GM10266 (cell line): ENCODE results near the gene SNED1.

Experiments
- DNase-seq: peaks from one replicate; pipeline ENCODE4 v3.0.0; 2012; ENCODE audit errors: extremely low spot score
- TF ChIP-seq, protein P1 (sequence below): IDR thresholded peaks from 2 replicates; pipeline ENCODE4 v1.5.1; 2012; ENCODE audit warnings: mild to moderate bottlenecking, low read depth; ENCODE audit not compliant: control insufficient read depth, insufficient read depth; ENCODE audit errors: missing control alignments

Gene SNED1

DNA sequence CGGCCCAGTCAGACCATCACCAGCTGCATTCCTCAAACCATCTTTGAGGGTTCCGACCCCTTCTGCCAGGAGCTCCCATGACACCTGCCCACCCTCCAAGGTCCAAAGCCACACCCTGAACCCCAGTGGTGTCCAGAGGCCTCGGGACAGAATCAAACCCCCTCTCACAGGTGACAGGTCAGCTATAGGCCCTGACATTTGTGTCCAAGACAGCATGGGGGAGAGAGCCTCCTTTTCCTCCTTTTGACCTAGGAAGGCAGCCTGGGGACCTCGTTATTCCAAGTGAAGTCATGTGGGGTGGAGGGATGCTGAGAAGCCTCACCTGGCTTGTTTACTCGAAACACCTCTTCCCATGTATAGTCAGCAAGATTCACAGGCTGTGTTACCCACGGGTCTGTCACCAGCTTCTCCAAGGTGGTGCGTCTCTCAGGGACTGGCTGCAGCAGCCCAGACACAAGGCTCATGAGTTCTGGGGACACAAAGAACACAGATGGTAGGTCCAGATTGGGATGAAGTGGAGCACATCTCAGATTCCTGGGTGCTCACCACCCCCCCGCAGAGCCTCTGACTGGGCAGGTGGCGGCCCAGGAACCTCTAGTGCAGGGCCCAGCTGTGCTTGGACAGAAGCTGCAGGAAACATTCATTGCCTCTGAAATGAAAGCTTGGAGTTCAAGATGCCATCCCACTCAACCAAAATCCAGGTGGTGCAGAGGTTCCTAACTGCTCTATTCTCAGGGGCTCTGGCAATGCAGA is 108.8 kb downstream of the SNED1 start:
- no peak for DNase-seq
- TF ChIP-seq, protein P1, sequence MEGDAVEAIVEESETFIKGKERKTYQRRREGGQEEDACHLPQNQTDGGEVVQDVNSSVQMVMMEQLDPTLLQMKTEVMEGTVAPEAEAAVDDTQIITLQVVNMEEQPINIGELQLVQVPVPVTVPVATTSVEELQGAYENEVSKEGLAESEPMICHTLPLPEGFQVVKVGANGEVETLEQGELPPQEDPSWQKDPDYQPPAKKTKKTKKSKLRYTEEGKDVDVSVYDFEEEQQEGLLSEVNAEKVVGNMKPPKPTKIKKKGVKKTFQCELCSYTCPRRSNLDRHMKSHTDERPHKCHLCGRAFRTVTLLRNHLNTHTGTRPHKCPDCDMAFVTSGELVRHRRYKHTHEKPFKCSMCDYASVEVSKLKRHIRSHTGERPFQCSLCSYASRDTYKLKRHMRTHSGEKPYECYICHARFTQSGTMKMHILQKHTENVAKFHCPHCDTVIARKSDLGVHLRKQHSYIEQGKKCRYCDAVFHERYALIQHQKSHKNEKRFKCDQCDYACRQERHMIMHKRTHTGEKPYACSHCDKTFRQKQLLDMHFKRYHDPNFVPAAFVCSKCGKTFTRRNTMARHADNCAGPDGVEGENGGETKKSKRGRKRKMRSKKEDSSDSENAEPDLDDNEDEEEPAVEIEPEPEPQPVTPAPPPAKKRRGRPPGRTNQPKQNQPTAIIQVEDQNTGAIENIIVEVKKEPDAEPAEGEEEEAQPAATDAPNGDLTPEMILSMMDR = no peak

DNA sequence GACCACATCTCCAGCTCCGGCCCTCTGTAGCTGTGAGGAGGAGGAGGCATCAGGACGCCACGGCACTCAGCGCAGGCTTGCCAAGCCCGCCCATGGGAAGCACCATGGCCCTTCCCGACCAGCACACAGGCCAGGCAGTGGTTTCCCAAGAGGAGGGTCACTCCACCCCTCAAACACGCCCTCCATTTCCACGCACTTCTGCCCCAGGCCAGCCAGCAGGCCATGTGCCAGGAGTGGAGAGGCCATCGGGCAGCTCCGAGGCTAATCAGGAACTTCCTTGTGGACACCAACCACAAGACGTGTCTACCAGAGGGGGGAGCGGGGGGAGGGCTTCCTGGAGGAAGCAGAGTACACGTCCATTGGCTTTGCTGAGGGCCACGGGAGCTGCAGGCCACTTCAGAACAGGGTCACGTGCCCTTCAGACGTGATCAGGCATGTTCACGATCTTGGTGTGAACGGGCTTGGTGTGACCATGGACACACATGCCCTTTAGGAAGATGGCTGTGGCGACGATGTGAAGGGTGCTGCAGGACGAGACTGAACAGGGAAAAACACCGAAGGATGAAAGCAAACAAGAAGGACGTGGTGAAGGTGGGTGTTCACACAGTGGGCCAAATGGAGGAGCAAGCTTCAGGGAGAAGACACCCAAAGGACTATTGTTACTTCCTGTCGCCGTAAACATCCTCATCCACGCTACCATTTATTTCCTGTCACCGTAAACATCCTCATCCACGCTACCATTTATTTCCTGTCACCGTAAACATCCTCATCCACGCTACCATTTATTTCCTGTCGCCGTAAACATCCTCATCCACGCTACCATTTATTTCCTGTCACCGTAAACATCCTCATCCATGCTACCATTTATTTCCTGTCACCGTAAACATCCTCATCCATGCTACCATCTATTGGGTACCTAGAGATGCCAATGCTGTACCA is 110.1 kb downstream of the SNED1 start:
- no peak for DNase-seq
- TF ChIP-seq, protein P1 = no peak

DNA sequence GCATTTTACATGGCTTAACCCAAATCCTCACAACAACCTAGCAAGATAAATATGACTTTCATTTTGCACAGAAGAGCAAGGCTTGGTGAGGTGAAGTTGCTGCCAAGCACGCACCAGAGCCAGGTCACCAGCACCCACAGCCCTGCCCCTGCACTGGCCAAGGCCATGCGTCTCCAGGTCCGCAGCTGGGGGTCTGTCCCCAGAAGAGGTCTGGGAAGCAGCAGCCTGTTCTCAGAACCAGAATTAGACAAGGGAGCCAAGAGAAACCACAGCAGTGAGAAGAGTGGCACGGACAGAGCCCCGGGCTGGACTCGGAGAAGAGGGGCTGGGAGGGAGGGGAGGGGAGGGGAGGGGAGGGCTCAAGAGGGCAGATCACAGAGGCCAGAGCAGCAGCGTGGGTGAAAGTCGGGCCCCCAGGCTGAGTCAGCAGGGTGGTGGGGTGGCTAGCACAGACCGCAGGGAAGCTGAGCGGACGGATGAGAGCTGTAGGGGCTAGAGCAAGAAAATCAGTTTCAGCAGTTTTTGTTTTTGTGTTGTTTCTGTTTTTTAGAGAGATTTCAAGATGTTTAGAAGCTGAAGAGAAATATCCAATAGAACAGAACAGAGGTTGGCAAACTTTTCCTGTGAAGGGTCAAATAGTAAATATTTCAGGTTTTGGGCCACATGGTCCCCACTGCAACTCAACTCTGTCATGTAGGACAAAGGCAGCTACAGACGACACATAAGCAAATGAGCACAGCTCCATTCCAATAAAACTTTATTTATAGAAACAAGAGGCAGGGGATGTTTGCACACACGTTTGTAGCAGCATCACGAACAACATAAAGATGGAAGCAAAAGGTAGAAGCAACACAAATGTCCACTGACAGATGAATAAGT is 111.0 kb downstream of the SNED1 start:
- TF ChIP-seq, protein P1 = no peak
- no peak for DNase-seq

DNA sequence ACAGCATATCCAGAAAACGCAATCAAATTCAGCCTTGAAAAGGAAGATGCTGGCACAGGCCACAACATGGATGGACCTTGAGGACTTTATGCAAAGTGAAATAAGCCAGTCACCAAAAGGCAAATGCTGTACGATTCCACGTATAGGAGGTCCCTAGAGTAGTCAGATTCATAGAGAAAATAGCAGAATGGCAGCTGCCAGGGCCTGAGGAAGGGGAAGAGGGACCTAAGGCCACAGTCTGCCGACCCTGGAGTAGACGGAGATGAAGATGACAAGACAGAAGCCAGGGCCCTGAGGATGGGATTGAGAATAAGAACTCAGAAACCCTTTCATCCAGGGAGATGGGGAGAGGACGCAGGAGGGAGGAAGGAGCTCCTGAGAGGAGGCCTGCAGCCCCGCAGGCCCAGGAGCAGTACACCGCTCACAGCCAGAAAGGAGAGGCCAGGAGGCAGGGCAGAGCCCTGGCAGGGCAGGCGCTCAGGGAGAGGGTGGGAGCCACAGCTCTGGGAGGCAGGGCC is 111.7 kb downstream of the SNED1 start:
- no peak for DNase-seq
- TF ChIP-seq, protein P1 = no peak

DNA sequence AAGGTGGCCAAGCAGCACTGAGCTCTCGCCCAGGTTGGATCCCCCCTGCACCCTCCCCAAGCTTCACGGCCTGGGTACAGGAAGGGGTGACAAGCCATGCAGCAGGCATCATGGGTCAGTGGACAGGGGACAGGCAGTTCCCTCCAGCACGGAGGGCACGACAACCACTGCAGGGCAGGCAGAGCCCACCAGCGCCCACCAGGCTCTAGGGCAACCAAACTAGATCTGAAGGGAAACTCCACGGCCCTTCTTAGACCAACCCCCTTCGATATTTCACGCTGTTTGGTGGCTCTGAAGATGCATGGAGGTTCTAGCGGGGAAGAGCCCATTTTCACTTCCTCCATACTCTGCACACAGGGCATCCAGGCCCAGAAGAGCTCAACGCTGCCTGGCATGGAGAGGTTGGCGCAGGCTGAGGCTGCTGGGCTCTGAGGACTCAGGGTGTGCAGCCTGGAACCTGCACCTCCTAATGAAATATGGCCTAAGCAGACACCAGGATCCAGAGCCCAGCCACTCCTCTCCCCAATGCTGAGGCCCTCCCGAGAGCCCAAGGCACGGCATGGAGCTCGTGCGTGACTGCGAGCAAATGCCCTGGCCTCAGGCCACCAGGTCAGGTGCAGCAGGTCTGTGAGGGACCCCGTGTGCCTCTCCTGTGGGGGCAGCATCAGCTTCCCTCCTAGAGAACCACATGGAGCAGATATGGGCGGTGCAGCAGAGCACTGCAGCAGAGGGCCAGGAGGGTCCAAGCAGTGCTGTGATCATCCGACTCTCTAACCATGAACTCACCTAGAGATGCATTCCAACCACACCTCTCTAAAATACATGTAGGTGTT is 112.4 kb downstream of the SNED1 start:
- DNase-seq = peak; percentile 63
- TF ChIP-seq, protein P1 = no peak

DNA sequence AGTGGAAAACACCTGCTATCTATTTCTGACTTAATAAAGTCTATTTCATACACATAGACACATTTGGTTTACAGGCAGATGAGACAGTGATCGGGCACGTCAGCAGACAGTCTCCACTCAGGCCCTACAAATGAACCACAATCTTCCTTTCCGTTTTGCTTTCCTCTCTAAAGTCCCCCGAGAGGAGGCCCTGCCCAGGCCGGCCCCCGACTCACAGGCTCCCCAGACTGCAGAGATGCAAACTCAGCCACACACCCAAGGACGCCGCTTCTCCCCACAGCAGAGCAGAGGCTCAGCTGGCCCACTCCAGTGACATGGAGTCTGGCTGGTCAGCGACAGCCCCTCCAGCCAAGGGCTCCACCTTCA is 113.0 kb downstream of the SNED1 start:
- TF ChIP-seq, protein P1 = no peak
- peak; percentile 79 for DNase-seq
